Activated naive CD4-positive, alpha-beta T cell treated with anti-CD3 and anti-CD28 coated beads for 36 hours (primary cell): ENCODE measurements around the gene SIM2. TPM values are rescaled to one million over a fixed set of nuclear protein-coding genes. Genes with fewer than 3 reads are reported as not detected.

Experiments used
- CTCF ChIA-PET: fragments of 350-600 bp; sonication (Branson Sonifier 250); formaldehyde crosslinking; loops from one replicate; lab custom pipeline; 2021; ENCODE audit warnings: antibody characterized with exemption; lab: Charles Lee
- DNase-seq: peaks from one replicate; pipeline ENCODE4 v3.0.0-alpha.2; 2020
- H3K27ac Mint-ChIP-seq: one replicate; pipeline ENCODE4 v1.8.0; 2021; ENCODE audit warnings: mild to moderate bottlenecking, mixed read lengths
- H3K27me3 Mint-ChIP-seq: one replicate; pipeline ENCODE4 v1.8.0; 2021; ENCODE audit warnings: low read depth, mixed read lengths
- H3K36me3 Mint-ChIP-seq: one replicate; pipeline ENCODE4 v1.8.0; 2021; ENCODE audit warnings: low read depth, mixed read lengths
- H3K4me1 Mint-ChIP-seq: one replicate; pipeline ENCODE4 v1.8.0; 2021; ENCODE audit warnings: low read depth, mixed read lengths
- H3K4me3 Mint-ChIP-seq: one replicate; pipeline ENCODE4 v1.8.0; 2021; ENCODE audit warnings: mild to moderate bottlenecking, moderate library complexity, mixed read lengths
- H3K9me3 Mint-ChIP-seq: one replicate; pipeline ENCODE4 v1.8.0; 2021; ENCODE audit warnings: mixed read lengths
- intact Hi-C: fragments of 100-400 bp; cut with micrococcal nuclease; formaldehyde crosslinking; loops from one replicate; pipeline ENCODE4 v1.15.1; 2023
- total RNA-seq, 2 experiments: library from RNA; stranded (reverse); gene quantifications; one replicate each; pipeline ENCODE4 v1.2.3, GENCODE V29; 2021

Gene SIM2
- total RNA-seq, 2 experiments from 2014 or later, result 0.74 to 0.94 TPM

DNA sequence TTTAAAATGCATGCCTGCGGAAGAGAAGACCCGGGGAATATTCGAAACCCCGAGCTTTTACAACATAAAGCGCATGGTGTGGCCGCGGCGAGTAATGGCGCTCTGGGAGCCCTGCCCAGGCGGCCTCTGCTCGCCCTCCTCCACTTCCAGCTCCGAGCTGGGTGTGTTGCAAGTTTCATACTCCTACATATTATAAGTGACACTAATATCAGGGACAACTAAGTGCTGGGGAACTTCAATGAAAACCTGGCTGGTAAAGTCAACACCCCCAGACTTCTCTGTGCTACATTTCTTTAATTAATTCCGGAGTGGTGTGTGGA is 11.8 kb downstream of the SIM2 start:
- CTCF ChIA-PET, result interaction anchor here (0.7 to 1.3 kb wide), 2 partner anchors 21 to 80 kb away, joined by 3 to 6 read pairs; no protein-coding TSS in a partner anchor
- H3K4me1 Mint-ChIP-seq, result peaks cover 32% of the 10 kb centered on the region
- no peak overlapping the region for H3K4me3 Mint-ChIP-seq
- no peak for DNase-seq
- H3K36me3 Mint-ChIP-seq, result no peaks in the 10 kb centered on the region
- intact Hi-C loops, result no loop called here
- H3K9me3 Mint-ChIP-seq, result no peaks in the 10 kb centered on the region
- peaks cover 71% of the 10 kb centered on the region for H3K27me3 Mint-ChIP-seq
- no peak overlapping the region for H3K27ac Mint-ChIP-seq

- H3K27me3 Mint-ChIP-seq, result peaks cover 60% of the 10 kb centered on the region
- no peaks in the 10 kb centered on the region for H3K36me3 Mint-ChIP-seq
- CTCF ChIA-PET, result no interaction called here
- no peak overlapping the region for H3K27ac Mint-ChIP-seq
- peaks cover 9% of the 10 kb centered on the region for H3K4me1 Mint-ChIP-seq
- no peaks in the 10 kb centered on the region for H3K9me3 Mint-ChIP-seq
- intact Hi-C loops, result no loop called here
- no peak for DNase-seq
- H3K4me3 Mint-ChIP-seq, result no peak overlapping the region
Observed at GRCh38 chr21:36713746-36714145, 14.8 kb downstream of the SIM2 start.

- no peaks in the 10 kb centered on the region for H3K4me1 Mint-ChIP-seq
- no peaks in the 10 kb centered on the region for H3K9me3 Mint-ChIP-seq
- no peak overlapping the region for H3K27ac Mint-ChIP-seq
- no peak overlapping the region for H3K4me3 Mint-ChIP-seq
- CTCF ChIA-PET, result interaction anchor here (0.8 to 1.0 kb wide), 3 partner anchors 27 to 86 kb away, joined by 3 read pairs; no protein-coding TSS in a partner anchor
- peaks cover 50% of the 10 kb centered on the region for H3K27me3 Mint-ChIP-seq
- no peak for DNase-seq
- no peaks in the 10 kb centered on the region for H3K36me3 Mint-ChIP-seq
- intact Hi-C loops, result no loop called here
Observed at GRCh38 chr21:36716387-36716786, 17.5 kb downstream of the SIM2 start.

DNA sequence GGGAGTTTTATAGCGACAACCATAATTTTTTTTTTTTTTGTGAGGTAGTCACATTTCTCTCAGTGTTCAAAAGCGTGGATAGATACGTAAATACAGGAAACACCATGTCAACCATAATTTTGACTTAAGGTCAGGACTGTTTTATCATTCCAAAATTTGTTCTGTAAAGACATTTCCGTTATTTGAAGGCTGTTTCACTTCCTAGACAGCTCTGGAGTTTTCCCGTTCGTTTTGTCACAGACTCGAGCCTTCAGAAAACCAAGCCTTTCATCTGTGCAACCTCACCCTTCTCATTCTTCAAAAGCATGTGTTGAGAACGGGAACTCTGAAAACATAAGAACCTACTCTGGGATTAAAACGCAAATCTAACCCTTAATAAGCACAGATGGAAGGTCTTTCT is 17.9 kb downstream of the SIM2 start:
- H3K9me3 Mint-ChIP-seq, result no peaks in the 10 kb centered on the region
- CTCF ChIA-PET, result interaction anchor here (0.8 to 1.0 kb wide), 2 partner anchors 27 to 86 kb away, joined by 3 read pairs; no protein-coding TSS in a partner anchor
- DNase-seq, result no peak
- no peak overlapping the region for H3K27ac Mint-ChIP-seq
- no peak overlapping the region for H3K4me3 Mint-ChIP-seq
- H3K27me3 Mint-ChIP-seq, result peaks cover 49% of the 10 kb centered on the region
- H3K36me3 Mint-ChIP-seq, result no peaks in the 10 kb centered on the region
- intact Hi-C loops, result no loop called here
- H3K4me1 Mint-ChIP-seq, result no peaks in the 10 kb centered on the region

GRCh38 chr21:36717976-36718375 is 19.1 kb downstream of the SIM2 start:
- no peak for DNase-seq

GRCh38 chr21:36718951-36719501 is 20.1 kb downstream of the SIM2 start:
- no peaks in the 10 kb centered on the region for H3K36me3 Mint-ChIP-seq
- H3K27me3 Mint-ChIP-seq, result peaks cover 39% of the 10 kb centered on the region
- no peak overlapping the region for H3K4me3 Mint-ChIP-seq
- intact Hi-C loops, result no loop called here
- no peak for DNase-seq
- CTCF ChIA-PET, result interaction anchor here (1.1 kb wide), 1 partner anchor 88 kb away, joined by 4 read pairs; no protein-coding TSS in a partner anchor
- H3K27ac Mint-ChIP-seq, result no peak overlapping the region
- H3K4me1 Mint-ChIP-seq, result no peaks in the 10 kb centered on the region
- H3K9me3 Mint-ChIP-seq, result no peaks in the 10 kb centered on the region

More at GRCh38 chr21:36717976-36718375, 19.1 kb downstream of the SIM2 start:
- Mint-ChIP-seq H3K36me3 (no peaks in the 10 kb centered on the region), H3K27ac (no peak overlapping the region), H3K4me3 (no peak overlapping the region), H3K27me3 (peaks cover 44% of the 10 kb centered on the region), H3K4me1 (no peaks in the 10 kb centered on the region), H3K9me3 (no peaks in the 10 kb centered on the region)
- intact Hi-C loops, result no loop called here
- CTCF ChIA-PET, result no interaction called here

DNA sequence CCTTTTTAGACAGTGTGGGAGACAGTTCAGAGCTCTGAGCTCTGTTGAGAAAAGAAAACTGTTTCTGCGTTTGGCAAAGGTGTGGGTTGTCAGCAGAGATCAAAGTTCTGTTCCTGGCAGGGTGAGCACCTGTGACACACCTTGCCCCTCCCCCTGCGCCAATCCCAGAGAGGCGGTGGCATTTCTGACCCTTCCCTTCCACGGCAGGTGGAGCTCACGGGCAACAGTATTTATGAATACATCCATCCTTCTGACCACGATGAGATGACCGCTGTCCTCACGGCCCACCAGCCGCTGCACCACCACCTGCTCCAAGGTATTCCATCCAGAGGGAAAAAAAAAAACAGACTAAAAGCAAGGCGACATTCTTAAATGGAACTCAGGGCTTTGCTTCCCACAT is 20.7 kb downstream of the SIM2 start:
- intact Hi-C loops, result no loop called here
- H3K4me1 Mint-ChIP-seq, result no peaks in the 10 kb centered on the region
- H3K27me3 Mint-ChIP-seq, result peaks cover 35% of the 10 kb centered on the region
- no peak for DNase-seq
- CTCF ChIA-PET, result interaction anchor here (1.1 kb wide), 1 partner anchor 88 kb away, joined by 4 read pairs; no protein-coding TSS in a partner anchor
- no peak overlapping the region for H3K27ac Mint-ChIP-seq
- H3K36me3 Mint-ChIP-seq, result no peaks in the 10 kb centered on the region
- H3K9me3 Mint-ChIP-seq, result no peaks in the 10 kb centered on the region
- no peak overlapping the region for H3K4me3 Mint-ChIP-seq

GRCh38 chr21:36721817-36722216 is 22.9 kb downstream of the SIM2 start:
- peaks cover 19% of the 10 kb centered on the region for H3K27me3 Mint-ChIP-seq
- H3K36me3 Mint-ChIP-seq, result no peaks in the 10 kb centered on the region
- no peaks in the 10 kb centered on the region for H3K9me3 Mint-ChIP-seq
- CTCF ChIA-PET, result no interaction called here
- no peak overlapping the region for H3K27ac Mint-ChIP-seq
- no peak overlapping the region for H3K4me3 Mint-ChIP-seq
- no peak for DNase-seq
- intact Hi-C loops, result no loop called here
- no peaks in the 10 kb centered on the region for H3K4me1 Mint-ChIP-seq

DNA sequence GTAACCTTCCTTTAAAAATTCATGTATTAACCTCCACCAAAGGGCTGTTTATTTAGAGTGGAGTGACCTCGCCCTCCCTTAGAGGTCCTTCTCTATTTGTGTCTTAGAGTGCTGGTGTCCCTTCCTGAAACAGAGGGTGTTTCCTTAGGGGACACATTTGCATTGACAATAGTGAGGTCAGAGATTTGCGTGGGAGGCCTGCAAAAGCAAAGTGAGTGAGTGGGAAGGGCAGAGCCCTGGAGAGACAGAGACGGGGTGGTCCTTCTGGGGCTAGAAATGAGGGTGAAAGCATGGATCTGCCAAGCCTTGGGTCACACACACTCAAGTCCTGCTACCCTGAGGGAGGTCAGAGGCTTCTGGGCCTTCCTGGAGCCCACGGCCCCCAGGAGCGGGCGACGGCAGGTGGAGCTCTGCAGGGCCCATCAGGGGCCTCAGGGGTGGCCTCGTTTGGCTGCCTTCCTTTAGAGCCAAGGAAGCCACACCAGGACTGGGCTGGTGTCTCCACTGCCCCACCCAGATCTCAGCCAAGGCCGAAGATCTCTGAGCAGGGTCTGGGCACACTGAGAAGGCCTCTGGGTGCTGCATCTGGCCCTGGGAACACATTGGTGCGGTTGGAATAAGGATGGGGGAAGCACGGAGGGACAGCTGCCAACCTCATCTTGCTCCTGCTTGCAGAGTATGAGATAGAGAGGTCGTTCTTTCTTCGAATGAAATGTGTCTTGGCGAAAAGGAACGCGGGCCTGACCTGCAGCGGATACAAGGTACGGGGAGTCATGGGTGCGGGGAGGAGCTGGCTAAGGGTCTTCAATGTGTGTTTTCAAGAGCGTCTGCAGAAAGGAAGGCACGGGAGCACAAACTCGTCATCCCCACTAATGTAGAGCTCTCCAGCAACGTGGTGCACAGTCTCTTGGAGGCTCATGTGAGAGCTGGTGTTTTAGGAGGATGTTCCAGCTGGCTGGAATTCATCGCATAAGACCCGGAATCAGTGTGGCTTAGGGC is 23.8 kb downstream of the SIM2 start:
- no peak overlapping the region for H3K4me3 Mint-ChIP-seq
- intact Hi-C loops, result no loop called here
- H3K9me3 Mint-ChIP-seq, result no peaks in the 10 kb centered on the region
- no peaks in the 10 kb centered on the region for H3K4me1 Mint-ChIP-seq
- CTCF ChIA-PET, result interaction anchor here (0.6 kb wide), 1 partner anchor 12 kb away, joined by 3 read pairs; no protein-coding TSS in a partner anchor
- H3K36me3 Mint-ChIP-seq, result no peaks in the 10 kb centered on the region
- peaks cover 16% of the 10 kb centered on the region for H3K27me3 Mint-ChIP-seq
- H3K27ac Mint-ChIP-seq, result no peak overlapping the region
- no peak for DNase-seq

- no peaks in the 10 kb centered on the region for H3K9me3 Mint-ChIP-seq
- no peak overlapping the region for H3K4me3 Mint-ChIP-seq
- H3K27ac Mint-ChIP-seq, result no peak overlapping the region
- no peaks in the 10 kb centered on the region for H3K4me1 Mint-ChIP-seq
- intact Hi-C loops, result no loop called here
- H3K36me3 Mint-ChIP-seq, result no peaks in the 10 kb centered on the region
- peaks cover 16% of the 10 kb centered on the region for H3K27me3 Mint-ChIP-seq
- CTCF ChIA-PET, result interaction anchor here (0.6 kb wide), 1 partner anchor 11 kb away, joined by 3 read pairs; no protein-coding TSS in a partner anchor
- no peak for DNase-seq
Observed at GRCh38 chr21:36723371-36723881, 24.5 kb downstream of the SIM2 start.

- H3K27me3 Mint-ChIP-seq, result peaks cover 13% of the 10 kb centered on the region
- H3K4me1 Mint-ChIP-seq, result no peaks in the 10 kb centered on the region
- DNase-seq, result no peak
- CTCF ChIA-PET, result interaction anchor here (0.8 kb wide), 1 partner anchor 10 kb away, joined by 4 read pairs; no protein-coding TSS in a partner anchor
- no peaks in the 10 kb centered on the region for H3K36me3 Mint-ChIP-seq
- intact Hi-C loops, result no loop called here
- H3K4me3 Mint-ChIP-seq, result no peak overlapping the region
- no peak overlapping the region for H3K27ac Mint-ChIP-seq
- H3K9me3 Mint-ChIP-seq, result no peaks in the 10 kb centered on the region
Observed at GRCh38 chr21:36724660-36725059, 25.7 kb downstream of the SIM2 start.

GRCh38 chr21:36725793-36726386 is 27.0 kb downstream of the SIM2 start:
- CTCF ChIA-PET, result interaction anchor here (0.8 kb wide), 1 partner anchor 9 kb away, joined by 4 read pairs; no protein-coding TSS in a partner anchor
- intact Hi-C loops, result no loop called here
- H3K36me3 Mint-ChIP-seq, result no peaks in the 10 kb centered on the region
- no peaks in the 10 kb centered on the region for H3K4me1 Mint-ChIP-seq
- no peak overlapping the region for H3K4me3 Mint-ChIP-seq
- no peaks in the 10 kb centered on the region for H3K9me3 Mint-ChIP-seq
- H3K27me3 Mint-ChIP-seq, result peaks cover 7% of the 10 kb centered on the region
- H3K27ac Mint-ChIP-seq, result no peak overlapping the region
- DNase-seq, result no peak
